Measurements from ENCODE around the gene C11orf52.
"Not testable (repeated sequence)": the region's sequence is repeated elsewhere in the genome, so short reads cannot be mapped to it uniquely, and the experiment has no call there.

C11orf52 gene

GRCh38 chr11:111878849-111879636, 39.7 kb upstream of the C11orf52 start, which contains the start of the genes CFAP68 and FDXACB1:
Gene CFAP68 (plus strand): TSS chr11:111879541. CDS start chr11:111879561, 20 bp downstream.
Gene FDXACB1 (minus strand): TSS chr11:111879165. CDS start chr11:111879132, 33 bp downstream.
- peak; percentile 99 for DNase-seq (ENCODE audit: low read depth)
- peak; percentile 89 for TF ChIP-seq CTCF (IDR thresholded peaks at IDR 0.05; ENCODE audit: low read length, missing control alignments)
- H3K4me3 ChIP-seq (replicated peaks; ENCODE audit: low read depth, low read length): peak within 1 kb of the TSS; percentile 74

GRCh38 chr11:111879637-111879960, 39.1 kb upstream of the C11orf52 start:
- no peak for TF ChIP-seq CTCF (IDR thresholded peaks at IDR 0.05; ENCODE audit: low read length, missing control alignments)
- no peak for DNase-seq (ENCODE audit: low read depth)
- H3K4me3 ChIP-seq (replicated peaks; ENCODE audit: low read depth, low read length): peak overlapping the region; percentile 74

GRCh38 chr11:111882202-111882601, 36.5 kb upstream of the C11orf52 start:
- no peak overlapping the region for H3K4me3 ChIP-seq (replicated peaks; ENCODE audit: low read depth, low read length)
- no peak for TF ChIP-seq CTCF (IDR thresholded peaks at IDR 0.05; ENCODE audit: low read length, missing control alignments)
- DNase-seq (ENCODE audit: low read depth): no peak

- not testable (repeated sequence) for DNase-seq (ENCODE audit: low read depth); H3K4me3 ChIP-seq (replicated peaks; ENCODE audit: low read depth, low read length)
Measured at GRCh38 chr11:111885053-111885452, 33.7 kb upstream of the C11orf52 start.

- H3K4me3 ChIP-seq (replicated peaks; ENCODE audit: low read depth, low read length): no peak overlapping the region
- TF ChIP-seq CTCF (IDR thresholded peaks at IDR 0.05; ENCODE audit: low read length, missing control alignments): no peak
- no peak for DNase-seq (ENCODE audit: low read depth)
Measured at GRCh38 chr11:111886032-111886431, 32.7 kb upstream of the C11orf52 start.

- DNase-seq (ENCODE audit: low read depth): no peak
- no peak for TF ChIP-seq CTCF (IDR thresholded peaks at IDR 0.05; ENCODE audit: low read length, missing control alignments)
- H3K4me3 ChIP-seq (replicated peaks; ENCODE audit: low read depth, low read length): no peak overlapping the region
Measured at GRCh38 chr11:111886844-111887243, 31.9 kb upstream of the C11orf52 start.

GRCh38 chr11:111905411-111905810, 13.3 kb upstream of the C11orf52 start:
- TF ChIP-seq CTCF (IDR thresholded peaks at IDR 0.05; ENCODE audit: low read length, missing control alignments): no peak
- H3K4me3 ChIP-seq (replicated peaks; ENCODE audit: low read depth, low read length): no peak overlapping the region
- no peak for DNase-seq (ENCODE audit: low read depth)

All from fibroblast of pulmonary artery (primary cell).